Astrocyte (in vitro differentiated cells and primary cell): ENCODE results near the gene MAPK9. TPM values are rescaled to one million over a fixed set of nuclear protein-coding genes. Genes with fewer than 3 reads are reported as not detected.
A peak's percentile ranks its signal among the peaks of the same experiment; 100 is the strongest.

Experiments
- DNase-seq: peaks from one replicate; pipeline ENCODE4 v3.0.0-alpha.2; 2010; ENCODE audit warnings: low read depth
- FAIRE-seq: peaks from 2 replicates; lab custom pipeline; 2011; peaks lifted over from hg19 to GRCh38; lab: Jason Lieb, UNC
- H2AFZ ChIP-seq: 2 replicates; pipeline ENCODE4 v1.6.0; 2012; ENCODE audit warnings: low read depth, low read length, inconsistent platforms
- H3K27ac ChIP-seq: 2 replicates; pipeline ENCODE4 v1.5.1; 2011; ENCODE audit warnings: low read depth, low read length, inconsistent platforms
- H3K27me3 ChIP-seq: 2 replicates; pipeline ENCODE4 v1.6.0; 2011; ENCODE audit warnings: low read length, inconsistent platforms; ENCODE audit not compliant: insufficient read depth
- H3K36me3 ChIP-seq: 2 replicates; pipeline ENCODE4 v1.5.1; 2011; ENCODE audit warnings: low read length, inconsistent platforms; ENCODE audit not compliant: insufficient read depth
- H3K4me1 ChIP-seq: 2 replicates; pipeline ENCODE4 v1.5.1; 2011; ENCODE audit warnings: low read length, inconsistent platforms; ENCODE audit not compliant: insufficient read depth
- H3K4me2 ChIP-seq: 2 replicates; pipeline ENCODE4 v1.6.0; 2012; ENCODE audit warnings: low read length, inconsistent platforms
- H3K4me3 ChIP-seq: 2 replicates; pipeline ENCODE4 v1.5.1; 2011; ENCODE audit warnings: low read depth, mild to moderate bottlenecking, low read length, inconsistent platforms; ENCODE audit not compliant: insufficient read depth
- H3K79me2 ChIP-seq: 2 replicates; pipeline ENCODE4 v1.6.0; 2012; ENCODE audit warnings: mild to moderate bottlenecking, low read length, inconsistent platforms; ENCODE audit not compliant: insufficient read depth
- H3K9ac ChIP-seq: 2 replicates; pipeline ENCODE4 v1.6.0; 2012; ENCODE audit warnings: mild to moderate bottlenecking, low read length, inconsistent platforms
- H3K9me3 ChIP-seq: 2 replicates; pipeline ENCODE4 v1.5.1; 2012; ENCODE audit warnings: low read depth, mild to moderate bottlenecking, low read length, inconsistent platforms; ENCODE audit not compliant: insufficient read depth
- H4K20me1 ChIP-seq: 2 replicates; pipeline ENCODE4 v1.6.0; 2012; ENCODE audit warnings: low read length, inconsistent platforms; ENCODE audit not compliant: insufficient read depth
- H3K27ac Mint-ChIP-seq: one replicate; pipeline ENCODE4 v1.8.0; 2021; ENCODE audit warnings: mild to moderate bottlenecking, mixed read lengths; ENCODE audit not compliant: unreplicated experiment
- H3K27me3 Mint-ChIP-seq: one replicate; pipeline ENCODE4 v1.8.0; 2021; ENCODE audit warnings: low read depth, mixed read lengths; ENCODE audit not compliant: unreplicated experiment
- H3K36me3 Mint-ChIP-seq: one replicate; pipeline ENCODE4 v1.8.0; 2021; ENCODE audit warnings: low read depth, mixed read lengths; ENCODE audit not compliant: unreplicated experiment
- H3K4me1 Mint-ChIP-seq: one replicate; pipeline ENCODE4 v1.8.0; 2021; ENCODE audit warnings: low read depth, mixed read lengths; ENCODE audit not compliant: unreplicated experiment
- H3K4me3 Mint-ChIP-seq: one replicate; pipeline ENCODE4 v1.8.0; 2021; ENCODE audit warnings: mild to moderate bottlenecking, moderate library complexity, mixed read lengths; ENCODE audit not compliant: unreplicated experiment
- H3K9me3 Mint-ChIP-seq: one replicate; pipeline ENCODE4 v1.8.0; 2021; ENCODE audit warnings: mild to moderate bottlenecking, mixed read lengths; ENCODE audit not compliant: unreplicated experiment
- CTCF ChIP-seq: IDR thresholded peaks from 2 replicates; pipeline ENCODE4 v1.5.1; 2011; ENCODE audit warnings: low read depth, mild to moderate bottlenecking, inconsistent platforms, low read length, moderate library complexity; ENCODE audit not compliant: insufficient read depth
- EZH2 ChIP-seq: IDR thresholded peaks from 2 replicates; pipeline ENCODE4 v1.6.1; 2012; ENCODE audit warnings: mild to moderate bottlenecking, low read length, inconsistent platforms; ENCODE audit not compliant: insufficient read depth
- total RNA-seq: library from RNA; stranded (reverse); gene quantifications from 2 replicates; pipeline ENCODE4 v1.2.1, GENCODE V29; 2021

Gene MAPK9
- total RNA-seq, 1 donor from 2014 or later = 34.0 TPM

- Mint-ChIP-seq H3K9me3 (peaks cover 86% of the 10 kb centered on the region), H3K27me3 (no peaks in the 10 kb centered on the region), H3K36me3 (peaks cover 85% of the 10 kb centered on the region), H3K27ac (no peak overlapping the region), H3K4me3 (no peak overlapping the region), H3K4me1 (no peaks in the 10 kb centered on the region)
- no peaks in the 10 kb centered on the region for H3K79me2 ChIP-seq
- peak; percentile 6 for DNase-seq
- H3K9ac ChIP-seq = no peak overlapping the region
- H3K27me3 ChIP-seq = no peaks in the 10 kb centered on the region
- no peaks in the 10 kb centered on the region for H3K4me1 ChIP-seq
- peaks cover 11% of the 10 kb centered on the region for H3K36me3 ChIP-seq
- peaks cover 65% of the 10 kb centered on the region for H3K9me3 ChIP-seq
- TF ChIP-seq EZH2 = no peak
- TF ChIP-seq CTCF = no peak
- H3K4me3 ChIP-seq = no peak overlapping the region
- H3K27ac ChIP-seq = no peak overlapping the region
- no peak for FAIRE-seq
- no peak overlapping the region for H2AFZ ChIP-seq
- no peaks in the 10 kb centered on the region for H4K20me1 ChIP-seq
- H3K4me2 ChIP-seq = no peak overlapping the region
Measured at GRCh38 chr5:180253036-180253824, 38.7 kb downstream of the MAPK9 start.

GRCh38 chr5:180251887-180252286 lies 40.0 kb downstream of the MAPK9 start:
- DNase-seq (no peak), FAIRE-seq (no peak)
- Histone ChIP-seq H3K79me2 (no peaks in the 10 kb centered on the region), H3K36me3 (peaks cover 2% of the 10 kb centered on the region), H3K27me3 (no peaks in the 10 kb centered on the region), H3K9me3 (peaks cover 55% of the 10 kb centered on the region), H3K27ac (no peak overlapping the region), H3K4me1 (no peaks in the 10 kb centered on the region), H4K20me1 (no peaks in the 10 kb centered on the region), H2AFZ (no peak overlapping the region), H3K4me3 (no peak overlapping the region), H3K9ac (no peak overlapping the region), H3K4me2 (no peak overlapping the region)
- Mint-ChIP-seq H3K27me3 (no peaks in the 10 kb centered on the region), H3K4me3 (no peak overlapping the region), H3K4me1 (no peaks in the 10 kb centered on the region), H3K9me3 (peaks cover 85% of the 10 kb centered on the region), H3K27ac (no peak overlapping the region), H3K36me3 (peaks cover 84% of the 10 kb centered on the region)
- TF ChIP-seq EZH2 (no peak), CTCF (no peak)

- Histone ChIP-seq H4K20me1 (no peaks in the 10 kb centered on the region), H3K79me2 (no peaks in the 10 kb centered on the region), H3K4me1 (no peaks in the 10 kb centered on the region), H3K4me2 (no peak overlapping the region), H3K27me3 (no peaks in the 10 kb centered on the region), H3K9ac (no peak overlapping the region), H3K9me3 (peaks cover 49% of the 10 kb centered on the region), H2AFZ (no peak overlapping the region), H3K36me3 (peaks cover 7% of the 10 kb centered on the region), H3K4me3 (no peak overlapping the region), H3K27ac (no peak overlapping the region)
- Mint-ChIP-seq H3K4me1 (no peaks in the 10 kb centered on the region), H3K27ac (no peak overlapping the region), H3K4me3 (no peak overlapping the region), H3K36me3 (peaks cover 81% of the 10 kb centered on the region), H3K27me3 (no peaks in the 10 kb centered on the region), H3K9me3 (peaks cover 81% of the 10 kb centered on the region)
- no peak for FAIRE-seq
- DNase-seq = no peak
- no peak for TF ChIP-seq CTCF
- no peak for TF ChIP-seq EZH2
Measured at GRCh38 chr5:180251141-180251540, 40.7 kb downstream of the MAPK9 start.
